SJSA1 (cell line): Measurements from ENCODE around the gene NOL7. TPM values are rescaled to one million over a fixed set of nuclear protein-coding genes. Genes with fewer than 3 reads are reported as not detected.

ENCODE experiments used
- DNase-seq, 2 experiments: peaks; one replicate each; pipeline ENCODE4 v3.0.0-alpha.2; 2015 to 2020; ENCODE audit warnings: low spot score in 2 of 2, low read depth in 1 of 2
- H3K27ac ChIP-seq: fragments of 250-450 bp; sonication (Bioruptor Pico); 2 replicates; pipeline ENCODE4 v1.5.1; 2020; ENCODE audit warnings: mild to moderate bottlenecking, moderate library complexity
- H3K27me3 ChIP-seq: fragments of 250-450 bp; sonication (Bioruptor Pico); replicated peaks from 2 replicates; pipeline ENCODE4 v1.5.1; 2020; ENCODE audit warnings: mild to moderate bottlenecking, moderate library complexity
- H3K36me3 ChIP-seq: fragments of 250-450 bp; sonication (Bioruptor Pico); 2 replicates; pipeline ENCODE4 v1.5.1; 2020; ENCODE audit warnings: mild to moderate bottlenecking
- H3K4me1 ChIP-seq: fragments of 250-450 bp; sonication (Bioruptor Pico); replicated peaks from 2 replicates; pipeline ENCODE4 v1.6.1; 2021; ENCODE audit warnings: mild to moderate bottlenecking
- H3K4me3 ChIP-seq: fragments of 250-450 bp; sonication (Bioruptor Pico); 2 replicates; pipeline ENCODE4 v1.5.1; 2020; ENCODE audit warnings: mild to moderate bottlenecking
- H3K9me3 ChIP-seq: fragments of 250-450 bp; sonication (Bioruptor Pico); replicated peaks from 2 replicates; pipeline ENCODE4 v1.5.1; 2020; ENCODE audit warnings: mild to moderate bottlenecking
- total RNA-seq: library from RNA; depleted of rRNA; stranded (reverse); fragments of >200 nt; shearing (Covaris generic); gene quantifications from 2 replicates; pipeline ENCODE4 v1.2.3, GENCODE V29; 2014

The NOL7 gene
- total RNA-seq, 1 experiment from 2014 or later, result 168 TPM

- Histone ChIP-seq H3K4me1 (peaks cover 17% of the 10 kb centered on the region), H3K4me3 (no peak overlapping the region), H3K27ac (no peak overlapping the region), H3K36me3 (peaks cover 22% of the 10 kb centered on the region), H3K27me3 (no peaks in the 10 kb centered on the region), H3K9me3 (no peaks in the 10 kb centered on the region)
- peak in 1 of 2 experiments; percentile 28 for DNase-seq
Observed at GRCh38 chr6:13613029-13613594, 2.0 kb upstream of the NOL7 start.

- Histone ChIP-seq H3K4me3 (peak overlapping the region; percentile 82), H3K9me3 (no peaks in the 10 kb centered on the region), H3K27me3 (no peaks in the 10 kb centered on the region), H3K4me1 (peaks cover 17% of the 10 kb centered on the region), H3K36me3 (peaks cover 32% of the 10 kb centered on the region), H3K27ac (peak overlapping the region; percentile 74)
- peak in 1 of 2 experiments; percentile 59 for DNase-seq
Observed at GRCh38 chr6:13614126-13614925, 809 bp upstream of the NOL7 start.

DNA sequence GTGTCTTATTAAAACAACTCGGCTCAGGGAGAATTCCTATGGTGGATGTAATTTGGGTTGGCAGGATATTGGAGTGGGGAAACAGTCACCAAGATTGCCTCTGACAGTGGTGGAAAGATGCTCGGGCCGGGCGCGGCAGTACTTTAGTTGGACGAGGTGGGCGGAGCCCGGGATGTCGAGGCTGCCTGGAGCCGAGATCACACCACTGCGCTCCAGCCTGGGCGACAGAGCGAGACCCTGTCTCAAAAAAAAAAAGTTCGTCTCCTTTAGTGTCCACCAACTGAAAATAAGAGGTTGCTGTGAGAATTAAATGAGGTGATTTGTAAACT lies 621 bp downstream of the NOL7 start:
- Histone ChIP-seq H3K27ac (peak overlapping the region; percentile 27; the same call in 1 of the 2 replicates), H3K36me3 (peaks cover 46% of the 10 kb centered on the region), H3K4me3 (peak overlapping the region; percentile 82), H3K4me1 (peaks cover 17% of the 10 kb centered on the region), H3K27me3 (no peaks in the 10 kb centered on the region), H3K9me3 (no peaks in the 10 kb centered on the region)
- DNase-seq, result peak in 1 of 2 experiments; percentile 53

- no peak overlapping the region for H3K27ac ChIP-seq
- peaks cover 59% of the 10 kb centered on the region for H3K36me3 ChIP-seq
Observed at GRCh38 chr6:13617066-13617465, 1.9 kb downstream of the NOL7 start.

DNA sequence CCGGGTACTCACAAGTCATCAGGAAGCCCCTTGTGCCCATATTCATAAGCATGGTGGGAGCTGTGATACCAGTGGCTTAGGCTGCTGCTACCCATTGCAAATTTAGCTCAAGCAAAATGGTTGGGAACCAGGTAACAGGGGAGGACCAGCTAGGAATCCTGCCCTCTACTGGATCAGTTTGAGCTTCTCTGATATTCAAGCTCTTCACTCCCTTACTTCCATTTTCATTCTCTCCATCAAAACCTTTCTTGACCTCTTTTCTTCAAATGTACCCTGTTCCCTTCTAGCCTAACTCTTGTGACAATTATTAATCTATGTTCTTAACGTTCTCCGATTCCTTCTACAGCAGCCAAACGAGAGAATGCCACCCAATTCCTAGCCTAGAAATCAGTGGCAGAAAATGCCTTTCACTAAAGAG lies 9.7 kb downstream of the NOL7 start:
- H3K4me3 ChIP-seq, result no peak overlapping the region
- 0 out of 2 replicates have a peak, but pooled peaks cover 3% of the 10 kb centered on the region for H3K4me1 ChIP-seq
- H3K27ac ChIP-seq, result no peak overlapping the region
- DNase-seq, result no peak
- no peaks in the 10 kb centered on the region for H3K9me3 ChIP-seq
- peaks cover 83% of the 10 kb centered on the region for H3K36me3 ChIP-seq
- no peaks in the 10 kb centered on the region for H3K27me3 ChIP-seq

More at GRCh38 chr6:13617066-13617465, 1.9 kb downstream of the NOL7 start:
- Histone ChIP-seq H3K4me1 (peaks cover 17% of the 10 kb centered on the region), H3K9me3 (no peaks in the 10 kb centered on the region), H3K27me3 (no peaks in the 10 kb centered on the region), H3K4me3 (no peak overlapping the region)
- no peak for DNase-seq

DNA sequence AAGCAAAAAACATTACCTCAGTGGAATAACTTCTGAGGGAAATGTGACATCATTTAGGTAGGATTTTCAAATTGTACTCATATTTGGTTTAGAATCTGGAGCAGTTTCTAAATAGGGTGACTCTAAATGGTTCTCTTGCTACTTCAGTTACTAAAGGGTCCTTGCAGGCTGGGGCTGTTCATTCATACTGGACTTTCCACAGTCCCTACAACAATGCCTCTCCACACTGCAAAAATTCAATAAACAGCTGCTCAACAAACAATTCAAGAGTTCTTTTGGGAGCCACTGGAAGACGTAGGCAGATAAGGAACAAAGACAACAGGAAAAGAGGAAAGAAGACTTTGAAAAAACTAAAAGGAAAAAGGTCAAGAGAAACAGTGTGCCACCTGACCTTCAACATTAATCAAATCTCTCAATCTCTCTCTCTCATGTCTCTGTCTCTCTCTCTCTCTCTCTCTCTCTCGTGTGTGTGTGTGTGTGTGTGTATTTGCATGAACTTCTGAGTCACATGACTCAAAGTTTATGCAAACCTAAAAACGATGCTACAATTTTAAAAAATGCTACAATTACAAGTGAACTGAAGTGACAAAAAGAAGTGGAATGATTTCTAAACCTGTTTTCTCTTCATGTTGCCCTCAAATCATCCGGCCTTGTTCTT lies 14.5 kb downstream of the NOL7 start:
- Histone ChIP-seq H3K36me3 (peaks cover 63% of the 10 kb centered on the region), H3K4me3 (no peak overlapping the region), H3K27me3 (no peaks in the 10 kb centered on the region), H3K9me3 (no peaks in the 10 kb centered on the region), H3K27ac (no peak overlapping the region), H3K4me1 (0 out of 2 replicates have a peak, but pooled peaks cover 3% of the 10 kb centered on the region)
- no peak for DNase-seq

DNA sequence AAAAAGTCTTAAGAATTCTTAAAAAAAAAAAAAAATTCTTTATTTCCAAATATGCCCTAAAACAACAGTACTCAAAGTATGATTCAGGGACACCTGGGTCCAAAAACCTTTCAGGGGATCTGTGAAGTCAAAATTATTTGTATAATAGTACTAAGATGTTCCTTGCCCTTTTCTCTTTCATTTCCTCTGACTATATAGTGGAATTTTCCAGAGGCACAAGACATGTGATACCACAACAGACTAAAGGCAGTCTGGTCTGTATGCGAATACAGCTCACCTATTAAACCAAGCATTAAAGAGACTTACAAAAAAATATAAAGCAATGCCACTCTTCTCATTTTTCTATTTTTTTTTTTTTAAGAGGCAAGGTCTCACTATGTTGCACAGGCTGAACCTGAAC lies 15.4 kb downstream of the NOL7 start:
- Histone ChIP-seq H3K4me1 (no peaks in the 10 kb centered on the region), H3K9me3 (no peaks in the 10 kb centered on the region), H3K36me3 (peaks cover 57% of the 10 kb centered on the region), H3K27ac (no peak overlapping the region), H3K4me3 (no peak overlapping the region), H3K27me3 (no peaks in the 10 kb centered on the region)
- DNase-seq, result no peak

DNA sequence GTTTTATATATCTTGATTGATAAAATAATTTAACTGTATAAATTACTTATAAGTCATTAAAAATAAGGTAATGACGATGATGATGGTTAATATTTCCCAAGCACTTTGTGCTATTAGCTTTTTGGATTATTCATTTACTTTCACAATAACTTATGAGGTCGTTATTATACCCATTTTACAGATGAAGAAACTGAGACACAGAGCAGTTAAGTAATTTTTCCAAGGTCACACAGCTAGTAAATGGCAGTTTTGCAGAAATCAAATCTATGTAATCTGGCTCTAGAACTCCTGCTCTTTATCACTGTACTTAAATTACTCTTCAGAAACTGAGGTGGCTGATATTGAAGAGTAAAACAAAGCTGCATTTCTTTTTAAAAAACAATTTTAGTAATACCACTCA lies 18.2 kb downstream of the NOL7 start:
- Histone ChIP-seq H3K4me3 (no peak overlapping the region), H3K9me3 (no peaks in the 10 kb centered on the region), H3K27ac (no peak overlapping the region), H3K36me3 (peaks cover 52% of the 10 kb centered on the region), H3K27me3 (no peaks in the 10 kb centered on the region), H3K4me1 (no peaks in the 10 kb centered on the region)
- DNase-seq, result no peak

DNA sequence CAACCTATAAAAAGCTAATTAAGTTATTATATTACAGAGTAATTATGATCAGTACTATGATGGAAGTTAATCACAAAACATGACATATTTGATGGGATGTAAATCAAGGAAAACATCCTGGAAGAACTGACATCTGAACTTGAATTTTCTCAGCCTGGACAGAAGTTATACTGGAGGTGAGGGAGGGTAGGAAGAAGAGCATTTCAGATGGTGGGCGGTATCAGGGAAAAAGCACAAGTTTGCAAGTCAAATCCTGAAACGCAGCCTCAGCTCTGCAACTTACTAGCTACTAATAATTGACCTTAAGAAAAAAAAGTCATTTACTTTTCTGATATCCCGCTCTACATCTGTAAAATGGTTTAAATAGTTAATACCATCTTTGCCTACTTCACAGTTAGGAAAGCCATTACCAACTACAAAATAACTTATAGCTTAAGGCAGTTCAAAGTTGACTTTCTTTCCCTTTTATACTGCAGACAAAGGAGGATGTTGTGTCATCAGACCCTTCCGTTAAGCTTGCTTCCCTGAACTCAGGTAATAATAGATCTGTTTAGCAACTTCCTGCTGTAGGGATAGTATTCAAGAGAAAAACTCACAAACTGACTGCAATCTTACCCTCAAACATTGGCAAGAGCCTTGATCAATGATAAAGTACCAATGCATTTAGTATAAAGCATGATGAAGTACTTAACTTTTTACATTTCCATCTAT lies 21.0 kb downstream of the NOL7 start:
- DNase-seq, result no peak
- H3K36me3 ChIP-seq, result peaks cover 70% of the 10 kb centered on the region
- H3K27me3 ChIP-seq, result no peaks in the 10 kb centered on the region
- H3K27ac ChIP-seq, result no peak overlapping the region
- H3K4me1 ChIP-seq, result no peaks in the 10 kb centered on the region
- H3K4me3 ChIP-seq, result no peak overlapping the region
- H3K9me3 ChIP-seq, result no peaks in the 10 kb centered on the region

GRCh38 chr6:13638014-13638413 lies 22.9 kb downstream of the NOL7 start:
- peaks cover 63% of the 10 kb centered on the region for H3K36me3 ChIP-seq
- H3K9me3 ChIP-seq, result no peaks in the 10 kb centered on the region

DNA sequence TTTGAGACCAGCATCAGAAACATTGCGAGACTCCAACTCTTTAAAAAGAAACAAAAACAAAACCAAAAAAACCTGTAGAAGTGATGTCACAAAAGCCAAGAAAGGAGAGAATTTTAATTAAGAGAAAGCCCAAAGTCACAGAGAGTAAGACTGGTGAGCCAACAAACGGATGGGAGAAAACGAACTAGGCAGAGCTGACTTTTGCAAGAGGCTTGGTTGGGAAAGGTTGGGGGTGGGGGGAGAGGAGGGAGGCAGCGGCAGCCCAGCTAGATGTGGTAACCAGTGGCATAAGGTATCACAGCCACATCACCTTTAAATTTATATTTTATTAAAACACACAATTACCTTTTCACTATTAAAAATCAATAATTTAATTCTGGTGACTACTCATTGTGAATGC lies 23.5 kb downstream of the NOL7 start:
- no peaks in the 10 kb centered on the region for H3K9me3 ChIP-seq
- no peak overlapping the region for H3K27ac ChIP-seq
- DNase-seq, result no peak
- peaks cover 63% of the 10 kb centered on the region for H3K36me3 ChIP-seq
- H3K27me3 ChIP-seq, result no peaks in the 10 kb centered on the region
- H3K4me1 ChIP-seq, result no peaks in the 10 kb centered on the region
- no peak overlapping the region for H3K4me3 ChIP-seq

More at GRCh38 chr6:13638014-13638413, 22.9 kb downstream of the NOL7 start:
- no peak for DNase-seq
- H3K27ac ChIP-seq, result no peak overlapping the region
- no peaks in the 10 kb centered on the region for H3K27me3 ChIP-seq
- no peak overlapping the region for H3K4me3 ChIP-seq
- H3K4me1 ChIP-seq, result no peaks in the 10 kb centered on the region

DNA sequence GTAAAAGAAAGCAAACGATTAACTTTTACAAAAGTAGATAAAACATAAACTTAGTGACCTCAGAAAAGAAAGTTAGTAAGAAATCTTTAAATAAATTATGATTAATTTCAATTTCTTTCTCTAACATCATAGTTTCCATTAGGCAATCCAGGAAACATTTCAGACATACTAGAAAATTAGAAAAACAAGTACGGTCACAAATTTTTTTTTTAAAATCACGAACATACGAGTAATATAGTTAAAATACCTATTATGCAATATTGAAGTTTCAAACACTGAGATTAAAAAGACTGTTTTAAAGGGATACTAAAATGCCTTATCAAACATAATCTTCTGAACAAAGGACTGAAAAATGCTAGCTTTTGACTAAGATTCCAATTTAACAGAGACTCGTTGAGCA lies 26.2 kb downstream of the NOL7 start:
- Histone ChIP-seq H3K9me3 (no peaks in the 10 kb centered on the region), H3K36me3 (peaks cover 54% of the 10 kb centered on the region), H3K4me1 (no peaks in the 10 kb centered on the region), H3K4me3 (no peak overlapping the region), H3K27ac (no peak overlapping the region), H3K27me3 (no peaks in the 10 kb centered on the region)
- DNase-seq, result no peak

- H3K27ac ChIP-seq, result no peak overlapping the region
- no peak overlapping the region for H3K4me3 ChIP-seq
- H3K9me3 ChIP-seq, result no peaks in the 10 kb centered on the region
- H3K36me3 ChIP-seq, result peaks cover 40% of the 10 kb centered on the region
- H3K4me1 ChIP-seq, result no peaks in the 10 kb centered on the region
- no peak for DNase-seq
- H3K27me3 ChIP-seq, result no peaks in the 10 kb centered on the region
Observed at GRCh38 chr6:13643125-13643524, 28.0 kb downstream of the NOL7 start.
